Measurements from ENCODE around the gene ANKRD23. TPM values are rescaled to one million over a fixed set of nuclear protein-coding genes. Genes with fewer than 3 reads are reported as not detected.

ANKRD23 gene
- total RNA-seq, 3 donors from 2014 or later, result 3.2 to 5.1 (median 4.9) TPM

DNA sequence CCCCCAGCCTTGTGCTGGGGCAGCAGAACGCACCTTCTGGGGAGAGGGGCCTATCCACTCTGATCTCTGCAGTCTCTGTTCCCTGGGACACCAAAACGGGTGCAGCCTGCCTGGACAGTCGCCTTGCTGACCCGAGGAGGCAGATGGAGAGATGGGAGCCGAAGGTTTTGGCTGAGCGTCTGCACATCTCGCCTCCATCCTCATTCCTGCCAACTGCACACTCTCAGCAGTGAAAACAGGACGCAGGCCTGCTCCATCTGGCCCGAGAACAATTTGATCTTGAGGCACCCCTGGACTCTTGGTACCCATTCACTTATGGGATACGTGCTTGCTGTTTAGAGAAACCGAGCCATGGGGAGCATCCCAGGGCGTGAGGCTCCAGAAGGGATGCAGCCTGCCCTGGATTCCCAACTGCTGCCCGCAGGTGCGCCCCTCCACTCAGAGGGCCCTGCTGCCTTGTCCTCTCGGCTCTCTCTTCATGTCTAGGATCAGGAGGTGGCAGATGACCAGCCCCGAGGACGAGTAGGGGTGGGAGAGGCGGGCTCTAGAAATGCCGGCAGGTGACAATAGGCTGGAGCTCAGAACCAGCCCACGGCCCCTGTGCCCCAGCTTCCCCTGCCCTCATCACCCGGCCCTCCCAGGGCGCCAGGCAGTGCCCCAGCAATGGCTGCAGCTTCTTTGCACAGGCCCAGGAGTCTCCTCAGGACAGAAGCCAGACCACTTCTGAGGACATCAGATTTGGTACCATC lies 35.1 kb upstream of the ANKRD23 start:
- Histone ChIP-seq H3K36me3 (ENCODE audit: low read depth) (no peaks in the 10 kb centered on the region), H3K9me3 (no peaks in the 10 kb centered on the region), H3K4me1 (ENCODE audit: low read depth) (peaks cover 3% of the 10 kb centered on the region), H3K4me3 (no peak overlapping the region)
- intact Hi-C loops (cut with DNase I, micrococcal nuclease), result no loop called here
- ATAC-seq (no peak), DNase-seq (no peak)
- TF ChIP-seq, protein P1, sequence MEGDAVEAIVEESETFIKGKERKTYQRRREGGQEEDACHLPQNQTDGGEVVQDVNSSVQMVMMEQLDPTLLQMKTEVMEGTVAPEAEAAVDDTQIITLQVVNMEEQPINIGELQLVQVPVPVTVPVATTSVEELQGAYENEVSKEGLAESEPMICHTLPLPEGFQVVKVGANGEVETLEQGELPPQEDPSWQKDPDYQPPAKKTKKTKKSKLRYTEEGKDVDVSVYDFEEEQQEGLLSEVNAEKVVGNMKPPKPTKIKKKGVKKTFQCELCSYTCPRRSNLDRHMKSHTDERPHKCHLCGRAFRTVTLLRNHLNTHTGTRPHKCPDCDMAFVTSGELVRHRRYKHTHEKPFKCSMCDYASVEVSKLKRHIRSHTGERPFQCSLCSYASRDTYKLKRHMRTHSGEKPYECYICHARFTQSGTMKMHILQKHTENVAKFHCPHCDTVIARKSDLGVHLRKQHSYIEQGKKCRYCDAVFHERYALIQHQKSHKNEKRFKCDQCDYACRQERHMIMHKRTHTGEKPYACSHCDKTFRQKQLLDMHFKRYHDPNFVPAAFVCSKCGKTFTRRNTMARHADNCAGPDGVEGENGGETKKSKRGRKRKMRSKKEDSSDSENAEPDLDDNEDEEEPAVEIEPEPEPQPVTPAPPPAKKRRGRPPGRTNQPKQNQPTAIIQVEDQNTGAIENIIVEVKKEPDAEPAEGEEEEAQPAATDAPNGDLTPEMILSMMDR (IDR thresholded peaks at IDR 0.05), result no peak

DNA sequence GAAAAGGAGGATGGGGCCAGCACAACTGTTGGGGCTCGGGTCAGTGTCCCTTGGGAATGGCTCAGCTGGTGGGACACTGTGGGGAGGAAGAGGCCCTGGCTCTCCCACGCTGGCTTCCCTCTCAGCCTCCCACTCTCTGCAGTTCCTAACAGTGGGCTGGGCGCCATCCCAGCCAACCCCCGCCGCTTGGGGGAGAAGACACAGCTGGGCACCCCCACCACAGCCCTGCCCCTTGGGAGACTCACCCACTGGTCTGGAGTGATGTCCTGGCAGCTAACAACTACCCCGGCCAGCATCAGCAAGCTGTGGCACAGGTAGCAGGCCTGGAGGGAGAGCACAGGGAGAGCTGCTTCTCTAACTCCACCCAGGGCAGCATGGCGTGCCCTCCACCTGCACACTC lies 34.4 kb upstream of the ANKRD23 start:
- no peak overlapping the region for H3K4me3 ChIP-seq
- H3K9me3 ChIP-seq, result no peaks in the 10 kb centered on the region
- no peaks in the 10 kb centered on the region for H3K36me3 ChIP-seq (ENCODE audit: low read depth)
- intact Hi-C loops (cut with DNase I, micrococcal nuclease), result no loop called here
- DNase-seq, result no peak
- TF ChIP-seq, protein P1 (IDR thresholded peaks at IDR 0.05), result no peak
- ATAC-seq, result no peak
- H3K4me1 ChIP-seq (ENCODE audit: low read depth), result peaks cover 3% of the 10 kb centered on the region

DNA sequence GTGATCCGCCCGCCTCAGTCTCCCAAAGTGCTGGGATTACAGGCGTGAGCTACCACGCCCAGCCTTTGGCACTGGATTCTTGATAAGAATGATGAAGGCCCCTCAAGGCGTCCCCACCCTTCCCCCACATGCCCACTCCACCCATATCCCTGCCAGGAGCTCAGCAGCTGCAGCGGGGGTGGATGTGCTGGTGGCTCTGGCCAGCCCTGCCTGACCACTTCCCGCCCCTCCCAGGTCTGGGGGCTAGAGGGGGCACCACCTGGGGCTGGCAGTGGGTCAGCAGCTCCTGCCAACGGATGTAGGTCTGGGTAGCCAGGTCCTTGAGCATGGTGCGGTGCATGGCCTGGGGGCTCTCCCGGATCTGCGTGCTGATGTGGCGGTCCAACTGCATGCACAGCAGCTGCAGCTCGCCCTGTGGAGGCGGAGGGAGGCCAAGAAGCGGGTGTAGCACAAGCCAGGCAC lies 33.8 kb upstream of the ANKRD23 start:
- TF ChIP-seq, protein P1 (IDR thresholded peaks at IDR 0.05), result no peak
- DNase-seq, result no peak
- no peaks in the 10 kb centered on the region for H3K9me3 ChIP-seq
- ATAC-seq, result no peak
- H3K4me1 ChIP-seq (ENCODE audit: low read depth), result peaks cover 3% of the 10 kb centered on the region
- H3K36me3 ChIP-seq (ENCODE audit: low read depth), result no peaks in the 10 kb centered on the region
- intact Hi-C loops (cut with DNase I, micrococcal nuclease), result no loop called here
- no peak overlapping the region for H3K4me3 ChIP-seq

DNA sequence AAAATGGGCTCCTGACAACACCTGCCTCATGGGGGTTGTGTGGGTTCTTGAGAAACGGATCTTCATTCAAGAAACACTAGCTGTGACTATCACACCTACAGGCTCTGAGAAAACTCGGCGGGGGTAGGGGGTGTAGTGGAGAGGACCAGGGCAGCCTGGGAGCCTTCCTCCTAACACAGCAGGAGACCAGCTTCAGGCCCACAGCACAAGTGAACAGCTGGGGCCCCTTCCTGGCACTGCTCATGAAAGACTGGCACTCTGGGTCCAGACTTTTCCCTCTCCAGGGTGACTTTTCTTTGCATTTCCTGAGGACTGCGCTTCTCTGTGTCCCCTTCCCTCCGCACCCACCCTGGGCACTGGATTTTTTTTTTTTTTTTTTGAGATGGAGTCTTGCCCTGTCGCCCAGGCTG lies 33.2 kb upstream of the ANKRD23 start:
- intact Hi-C loops (cut with DNase I, micrococcal nuclease), result no loop called here
- DNase-seq, result no peak
- Histone ChIP-seq H3K36me3 (ENCODE audit: low read depth) (no peaks in the 10 kb centered on the region), H3K9me3 (no peaks in the 10 kb centered on the region), H3K4me3 (no peak overlapping the region), H3K4me1 (ENCODE audit: low read depth) (peaks cover 3% of the 10 kb centered on the region)
- TF ChIP-seq, protein P1 (IDR thresholded peaks at IDR 0.05), result no peak
- ATAC-seq, result no peak

DNA sequence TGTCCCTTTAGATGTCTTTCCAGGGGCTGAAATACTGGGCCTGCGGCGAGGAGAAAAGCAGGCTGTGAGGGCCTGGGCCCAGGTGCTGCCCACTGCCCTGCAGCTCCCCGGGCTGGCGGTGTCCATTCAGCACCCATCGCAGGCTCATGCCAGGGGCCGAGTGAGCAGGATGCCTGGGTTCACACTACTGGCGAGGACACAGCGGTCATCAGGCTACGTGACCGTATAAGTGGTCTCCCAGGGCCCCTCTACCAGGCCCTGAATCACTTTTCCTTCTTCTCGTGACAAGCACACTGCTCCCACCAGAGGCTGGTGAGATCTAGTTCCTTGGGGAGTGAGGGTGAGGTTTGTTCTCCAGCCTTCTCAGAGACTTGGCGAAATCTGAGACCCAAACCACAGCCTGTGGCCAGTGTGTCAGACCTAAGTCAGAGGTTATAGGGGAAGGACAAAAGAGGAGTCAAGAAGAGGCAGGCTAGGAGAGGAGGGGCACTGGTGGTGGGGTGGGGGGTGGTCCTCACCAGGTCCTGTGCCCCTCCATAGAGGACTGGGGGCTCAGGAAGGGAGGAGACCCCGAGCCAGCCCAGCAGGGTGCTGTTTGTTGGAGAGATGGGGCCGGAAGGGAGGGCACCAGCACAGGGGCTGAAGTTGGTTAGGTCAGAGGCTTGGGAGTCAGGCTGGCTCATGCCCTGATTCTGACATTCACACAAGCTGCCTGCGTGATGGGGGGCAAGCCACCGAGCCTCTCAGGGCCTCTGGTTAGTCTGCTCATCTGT lies 32.6 kb upstream of the ANKRD23 start:
- Histone ChIP-seq H3K4me1 (ENCODE audit: low read depth) (peaks cover 3% of the 10 kb centered on the region), H3K4me3 (no peak overlapping the region), H3K9me3 (no peaks in the 10 kb centered on the region), H3K36me3 (ENCODE audit: low read depth) (no peaks in the 10 kb centered on the region)
- TF ChIP-seq, protein P1 (IDR thresholded peaks at IDR 0.05), result no peak
- intact Hi-C loops (cut with DNase I, micrococcal nuclease), result no loop called here
- ATAC-seq, result no peak
- no peak for DNase-seq
